DND-41 (cell line): ENCODE data around the gene IAPP.
"Not testable (repeated sequence)": the region's sequence is repeated elsewhere in the genome, so short reads cannot be mapped to it uniquely, and the experiment has no call there.

ENCODE experiments used
- EZH2 ChIP-seq: IDR thresholded peaks from 3 replicates; pipeline ENCODE4 v1.6.1; 2012; ENCODE audit warnings: borderline replicate concordance, low read depth, mild to moderate bottlenecking, moderate library complexity, low read length, inconsistent platforms; ENCODE audit not compliant: severe bottlenecking
- TF ChIP-seq, protein P1 (sequence below): IDR thresholded peaks from 2 replicates; pipeline ENCODE4 v1.5.1; 2012; ENCODE audit warnings: borderline replicate concordance, low read length, moderate library complexity, mild to moderate bottlenecking; ENCODE audit not compliant: poor library complexity, severe bottlenecking; ENCODE audit errors: extremely low read depth

DNA sequence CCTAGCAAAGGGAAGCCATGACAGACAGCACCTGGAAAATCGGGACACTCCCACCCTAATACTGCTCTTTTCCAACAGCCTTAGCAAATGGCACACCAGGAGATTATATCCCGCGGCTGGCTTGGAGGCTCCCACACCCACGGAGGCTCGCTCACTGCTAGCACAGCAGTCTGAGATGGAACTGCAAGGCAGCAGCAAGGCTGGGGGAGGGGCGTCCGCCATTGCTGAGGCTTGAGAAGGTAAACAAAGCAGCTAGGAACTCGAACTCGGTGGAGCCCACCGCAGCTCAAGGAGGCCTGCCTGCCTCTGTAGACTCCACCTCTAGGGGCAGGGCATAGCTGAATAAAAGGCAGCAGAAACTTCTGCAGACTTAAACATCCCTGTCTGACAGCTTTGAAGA is 12.1 kb upstream of the IAPP start:
- TF ChIP-seq, protein P1, sequence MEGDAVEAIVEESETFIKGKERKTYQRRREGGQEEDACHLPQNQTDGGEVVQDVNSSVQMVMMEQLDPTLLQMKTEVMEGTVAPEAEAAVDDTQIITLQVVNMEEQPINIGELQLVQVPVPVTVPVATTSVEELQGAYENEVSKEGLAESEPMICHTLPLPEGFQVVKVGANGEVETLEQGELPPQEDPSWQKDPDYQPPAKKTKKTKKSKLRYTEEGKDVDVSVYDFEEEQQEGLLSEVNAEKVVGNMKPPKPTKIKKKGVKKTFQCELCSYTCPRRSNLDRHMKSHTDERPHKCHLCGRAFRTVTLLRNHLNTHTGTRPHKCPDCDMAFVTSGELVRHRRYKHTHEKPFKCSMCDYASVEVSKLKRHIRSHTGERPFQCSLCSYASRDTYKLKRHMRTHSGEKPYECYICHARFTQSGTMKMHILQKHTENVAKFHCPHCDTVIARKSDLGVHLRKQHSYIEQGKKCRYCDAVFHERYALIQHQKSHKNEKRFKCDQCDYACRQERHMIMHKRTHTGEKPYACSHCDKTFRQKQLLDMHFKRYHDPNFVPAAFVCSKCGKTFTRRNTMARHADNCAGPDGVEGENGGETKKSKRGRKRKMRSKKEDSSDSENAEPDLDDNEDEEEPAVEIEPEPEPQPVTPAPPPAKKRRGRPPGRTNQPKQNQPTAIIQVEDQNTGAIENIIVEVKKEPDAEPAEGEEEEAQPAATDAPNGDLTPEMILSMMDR, result not testable (repeated sequence)
- TF ChIP-seq EZH2, result not testable (repeated sequence)
